Lower lobe of right lung (tissue), 2 donors: ENCODE measurements around the gene CNTN4. TPM values are rescaled to one million over a fixed set of nuclear protein-coding genes. Genes with fewer than 3 reads are reported as not detected.

ENCODE experiments used
- ATAC-seq, 2 donors: fragments of 200-7000 bp; cut with Tn5 transposase; one replicate each; pipeline ENCODE4 v1.9.1; 2020 to 2022; ENCODE audit warnings: mild to moderate bottlenecking in 2 of 2, moderate library complexity in 2 of 2
- DNase-seq: peaks from one replicate; pipeline ENCODE4 v3.0.0-alpha.2; 2020
- H3K27ac ChIP-seq: fragments of 200-600 bp; one replicate; pipeline ENCODE4 v1.8.0; 2022
- H3K27me3 ChIP-seq: fragments of 200-600 bp; one replicate; pipeline ENCODE4 v1.8.0; 2022; ENCODE audit warnings: low read depth
- H3K36me3 ChIP-seq: fragments of 200-600 bp; one replicate; pipeline ENCODE4 v1.8.0; 2022; ENCODE audit warnings: mild to moderate bottlenecking
- H3K4me1 ChIP-seq: fragments of 200-600 bp; one replicate; pipeline ENCODE4 v1.8.0; 2022
- H3K4me3 ChIP-seq: fragments of 200-600 bp; one replicate; pipeline ENCODE4 v1.8.0; 2022; ENCODE audit warnings: mild to moderate bottlenecking
- H3K9me3 ChIP-seq: fragments of 200-600 bp; one replicate; pipeline ENCODE4 v1.8.0; 2022
- CTCF ChIP-seq: fragments of 200-600 bp; IDR thresholded peaks from one replicate; pipeline ENCODE4 v1.8.0; 2022; ENCODE audit warnings: antibody characterized with exemption, mild to moderate bottlenecking
- intact Hi-C: fragments of 100-400 bp; cut with DNase I; formaldehyde crosslinking; loops from one replicate; pipeline ENCODE4 v1.11.0; 2022
- total RNA-seq: library from RNA; stranded (reverse); fragmentation: NEBNext Ultra II Directional; extraction: Animal tissue kit (Norgen Biotek cat#: 25700); gene quantifications from one replicate; pipeline ENCODE4 v1.2.1, GENCODE V29; 2021
- donor health status: DM: no; HTN: yes; CAD: no; lungs with severe emphysema.

The CNTN4 gene
- total RNA-seq, 1 donor from 2014 or later: 10.4 TPM

GRCh38 chr3:2847062-2847841 is 748.6 kb downstream of the CNTN4 start:
- Histone ChIP-seq H3K4me1 (no peaks in the 10 kb centered on the region), H3K27me3 (no peaks in the 10 kb centered on the region), H3K9me3 (no peaks in the 10 kb centered on the region), H3K36me3 (no peaks in the 10 kb centered on the region), H3K4me3 (no peak overlapping the region), H3K27ac (no peak overlapping the region)
- intact Hi-C loops: no loop called here
- no peak for TF ChIP-seq CTCF
- ATAC-seq: no peak
- no peak for DNase-seq

DNA sequence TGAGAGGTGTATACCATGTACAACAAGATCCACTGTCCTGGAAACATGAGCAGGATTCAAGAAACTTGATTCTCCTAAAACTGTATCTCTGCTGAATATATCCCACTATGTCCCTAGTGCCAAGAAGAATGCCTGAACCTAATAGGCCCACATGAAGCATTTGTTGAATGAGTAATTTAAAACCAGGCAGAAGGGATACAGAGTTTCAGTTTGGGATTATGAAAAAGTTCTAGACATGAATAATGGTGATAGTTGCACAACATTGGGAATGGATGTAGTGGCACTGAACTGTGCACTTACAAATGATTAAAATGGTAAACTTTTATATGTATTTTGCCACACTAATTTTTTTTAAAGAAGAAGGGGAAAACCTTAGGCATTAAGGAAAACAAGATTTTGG is 750.4 kb downstream of the CNTN4 start:
- no peak for ATAC-seq
- Histone ChIP-seq H3K36me3 (no peaks in the 10 kb centered on the region), H3K4me3 (no peak overlapping the region), H3K4me1 (no peaks in the 10 kb centered on the region), H3K27ac (no peak overlapping the region), H3K9me3 (no peaks in the 10 kb centered on the region), H3K27me3 (no peaks in the 10 kb centered on the region)
- no peak for TF ChIP-seq CTCF
- intact Hi-C loops: no loop called here
- no peak for DNase-seq

DNA sequence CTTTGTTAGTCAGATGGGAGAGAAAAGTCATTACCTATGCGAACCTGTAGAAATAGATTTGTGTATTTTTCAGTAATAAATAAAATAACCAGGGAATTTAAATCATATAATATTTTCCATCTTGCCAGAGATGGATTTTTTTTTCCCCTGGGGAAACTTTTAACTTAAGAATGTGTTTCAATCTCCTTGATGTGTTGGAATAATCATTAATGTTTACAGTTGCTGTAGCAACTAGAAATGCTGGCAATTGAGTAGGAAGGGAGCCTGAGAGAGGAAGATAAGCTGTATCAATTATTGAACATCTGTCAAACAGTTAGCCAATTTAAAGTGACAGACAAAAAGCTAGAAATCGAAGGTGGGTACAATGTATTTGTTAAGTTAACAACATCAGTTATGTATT is 752.0 kb downstream of the CNTN4 start:
- Histone ChIP-seq H3K27me3 (no peaks in the 10 kb centered on the region), H3K36me3 (no peaks in the 10 kb centered on the region), H3K9me3 (no peaks in the 10 kb centered on the region), H3K27ac (no peak overlapping the region), H3K4me3 (no peak overlapping the region), H3K4me1 (no peaks in the 10 kb centered on the region)
- ATAC-seq (no peak), DNase-seq (no peak)
- no peak for TF ChIP-seq CTCF
- intact Hi-C loops: no loop called here

DNA sequence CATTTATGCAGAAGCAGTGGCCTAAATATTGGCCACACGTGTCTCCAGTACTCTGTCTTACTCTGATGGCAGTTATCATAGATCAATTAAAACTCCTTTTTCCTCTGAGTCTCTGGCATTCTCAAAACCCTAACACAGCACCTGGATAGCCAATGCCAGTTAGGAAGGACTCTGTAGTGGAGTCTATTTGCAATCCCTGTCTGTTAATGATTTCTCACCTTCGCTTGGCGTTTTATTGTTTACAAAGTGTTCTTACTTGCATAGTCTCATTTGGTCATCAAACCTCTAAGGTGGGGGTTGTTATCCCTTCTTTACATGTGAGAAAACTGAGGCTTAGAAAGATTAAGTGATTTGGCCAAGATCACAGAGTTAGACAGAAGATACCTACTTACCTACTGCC is 752.7 kb downstream of the CNTN4 start:
- intact Hi-C loops: no loop called here
- ATAC-seq: no peak
- H3K27ac ChIP-seq: no peak overlapping the region
- DNase-seq: no peak
- no peaks in the 10 kb centered on the region for H3K9me3 ChIP-seq
- no peak for TF ChIP-seq CTCF
- no peaks in the 10 kb centered on the region for H3K36me3 ChIP-seq
- no peaks in the 10 kb centered on the region for H3K27me3 ChIP-seq
- H3K4me3 ChIP-seq: no peak overlapping the region
- no peaks in the 10 kb centered on the region for H3K4me1 ChIP-seq

DNA sequence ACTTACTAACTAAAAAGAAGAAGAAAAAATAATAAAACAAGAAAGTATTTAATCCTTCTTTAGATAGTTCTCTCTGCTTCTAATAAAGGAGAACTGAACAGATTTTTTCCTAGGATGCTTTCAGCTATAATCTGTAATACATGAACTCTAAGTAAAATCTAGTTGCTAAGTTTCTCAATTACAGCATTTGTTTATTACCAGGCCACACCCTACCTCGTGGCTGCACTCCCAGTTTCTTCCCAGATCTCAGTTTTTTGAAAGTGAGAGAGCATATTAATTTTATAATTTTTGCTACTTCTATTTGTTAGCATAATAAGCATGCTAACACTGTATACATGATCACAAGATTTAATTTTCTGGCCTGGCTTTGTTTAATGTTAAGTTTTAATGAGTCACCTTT is 753.2 kb downstream of the CNTN4 start:
- no peak for ATAC-seq
- no peak overlapping the region for H3K4me3 ChIP-seq
- H3K4me1 ChIP-seq: no peaks in the 10 kb centered on the region
- no peak overlapping the region for H3K27ac ChIP-seq
- no peak for DNase-seq
- no peaks in the 10 kb centered on the region for H3K9me3 ChIP-seq
- H3K36me3 ChIP-seq: no peaks in the 10 kb centered on the region
- intact Hi-C loops: no loop called here
- no peaks in the 10 kb centered on the region for H3K27me3 ChIP-seq
- no peak for TF ChIP-seq CTCF
